Midbrain (tissue), 1 donor: Measurements from ENCODE around the gene GABBR2.

Experiments
- DNase-seq: peaks from one replicate; lab custom pipeline; 2025; lab: John Stamatoyannopoulos, UW

Gene GABBR2

DNA sequence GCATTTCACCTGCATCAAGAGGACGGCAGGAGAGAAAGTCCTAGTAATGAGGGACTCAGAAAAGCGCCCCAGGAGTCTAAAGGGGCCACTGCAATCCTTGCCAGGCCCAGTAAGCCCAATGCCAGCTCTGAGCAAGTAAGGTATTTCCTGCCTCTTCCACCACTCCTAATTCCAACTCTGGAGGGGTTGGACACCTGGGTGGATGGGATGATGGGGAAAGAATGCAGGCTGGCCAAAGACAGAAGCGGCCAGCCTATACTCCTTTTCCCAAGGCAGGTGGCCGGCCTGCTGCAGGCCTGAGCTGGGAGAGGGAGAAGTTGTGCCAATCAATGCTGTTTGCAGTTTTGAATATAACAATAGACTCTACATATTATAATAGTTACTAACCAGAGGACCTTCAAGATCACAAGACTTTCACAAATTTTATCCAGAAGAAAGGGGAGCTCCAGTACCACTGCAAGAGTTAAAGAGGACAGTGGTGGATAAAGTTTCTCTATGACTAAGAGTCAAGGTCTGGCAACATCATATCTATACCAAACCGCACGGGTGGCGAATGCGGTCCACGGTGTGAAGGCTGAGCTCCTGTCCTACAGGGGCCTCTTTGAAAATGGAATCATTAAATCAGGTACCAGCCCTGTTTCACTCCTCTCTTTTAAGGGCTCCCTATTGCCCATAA, 338.3 kb downstream of the GABBR2 start:
- no peak for DNase-seq

DNA sequence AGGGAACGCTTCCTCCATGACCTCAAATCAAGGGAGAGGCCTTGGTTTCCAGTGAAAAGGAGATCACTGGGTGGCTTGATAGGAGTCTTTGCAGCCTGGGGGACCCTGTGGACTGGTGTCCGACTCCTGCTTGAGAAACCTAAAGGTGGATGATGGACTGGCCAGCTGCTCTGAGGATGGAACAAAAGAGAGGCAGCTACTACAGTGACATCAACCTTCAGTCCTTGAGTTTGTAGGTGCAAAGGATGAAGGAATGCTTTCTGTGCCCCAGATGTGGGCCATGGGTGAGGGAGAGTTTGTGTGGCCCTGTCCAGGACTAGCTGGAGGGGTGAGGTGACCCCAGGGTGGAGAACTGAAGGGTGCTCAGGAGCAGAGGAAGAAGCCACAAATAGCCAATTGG, 338.8 kb downstream of the GABBR2 start:
- DNase-seq = no peak

DNA sequence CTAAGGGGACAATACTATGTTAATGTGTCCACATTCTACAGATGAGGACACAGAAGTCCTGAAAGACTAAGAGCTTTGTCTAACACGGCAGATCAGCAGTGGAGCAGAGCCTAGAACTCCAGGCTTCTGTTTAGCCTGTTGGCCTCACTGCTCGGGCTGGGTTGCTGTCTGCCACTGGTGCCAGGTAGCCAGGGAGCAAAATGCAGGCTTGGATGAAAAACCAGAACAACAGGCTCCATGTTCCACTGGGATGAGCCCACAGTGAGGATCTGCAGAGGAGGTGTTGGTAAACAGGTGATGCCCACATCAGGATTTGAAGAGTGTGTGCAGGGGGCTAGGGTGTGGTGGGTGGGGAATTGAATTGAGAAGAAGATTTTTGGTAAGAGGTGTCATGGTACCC, 339.3 kb downstream of the GABBR2 start:
- DNase-seq = no peak

DNA sequence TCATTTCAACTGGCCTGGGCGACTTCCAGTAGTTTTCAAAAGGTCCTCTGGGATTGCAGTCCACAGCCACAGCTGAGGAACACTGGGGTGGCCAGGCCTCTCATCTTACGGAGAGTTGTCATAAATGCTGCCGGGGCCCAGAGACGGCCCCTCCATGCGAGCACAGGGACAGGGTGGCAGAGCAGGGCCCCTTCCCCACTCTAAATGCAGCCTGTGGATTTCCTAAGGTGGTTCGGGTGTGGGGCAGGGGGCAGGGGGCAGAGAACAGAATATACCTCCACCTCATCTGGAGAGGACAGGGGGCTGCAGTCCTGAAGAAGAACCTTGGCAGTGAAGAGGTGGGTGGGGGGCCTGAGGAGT, 339.7 kb downstream of the GABBR2 start:
- no peak for DNase-seq

DNA sequence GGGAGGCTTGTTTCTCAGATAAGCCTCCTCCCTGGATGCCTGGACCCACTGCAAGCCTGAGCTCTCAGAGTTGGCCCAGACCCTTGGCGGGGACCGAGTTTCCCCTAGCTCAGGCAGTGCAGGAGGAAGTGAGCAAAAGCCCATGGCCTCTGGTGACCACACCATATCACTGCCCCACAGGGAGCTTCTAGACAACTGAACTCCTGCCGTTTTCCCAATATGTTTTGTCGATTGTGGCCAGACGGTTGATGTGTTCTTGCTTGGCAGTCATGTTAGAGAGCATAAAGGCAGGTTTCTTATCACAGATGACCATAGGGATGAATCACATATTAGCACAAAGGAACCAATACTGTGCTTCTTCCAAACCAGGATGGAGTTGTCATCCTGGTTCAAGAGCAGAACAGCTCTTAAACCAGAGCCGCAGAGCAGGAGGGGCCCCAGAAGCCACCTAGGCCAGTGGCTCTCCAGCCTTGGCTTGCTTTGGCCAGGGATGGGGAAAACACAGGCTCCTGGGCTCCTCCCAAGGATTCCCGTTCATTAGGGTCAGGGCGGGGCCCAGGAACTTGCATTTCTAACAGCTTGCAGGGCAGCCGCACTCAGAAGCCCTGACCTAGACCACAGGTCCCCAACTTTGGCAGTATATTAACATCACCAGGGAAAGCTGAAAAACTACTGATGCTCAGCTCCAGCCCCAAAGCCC, 340.2 kb downstream of the GABBR2 start:
- DNase-seq = no peak

DNA sequence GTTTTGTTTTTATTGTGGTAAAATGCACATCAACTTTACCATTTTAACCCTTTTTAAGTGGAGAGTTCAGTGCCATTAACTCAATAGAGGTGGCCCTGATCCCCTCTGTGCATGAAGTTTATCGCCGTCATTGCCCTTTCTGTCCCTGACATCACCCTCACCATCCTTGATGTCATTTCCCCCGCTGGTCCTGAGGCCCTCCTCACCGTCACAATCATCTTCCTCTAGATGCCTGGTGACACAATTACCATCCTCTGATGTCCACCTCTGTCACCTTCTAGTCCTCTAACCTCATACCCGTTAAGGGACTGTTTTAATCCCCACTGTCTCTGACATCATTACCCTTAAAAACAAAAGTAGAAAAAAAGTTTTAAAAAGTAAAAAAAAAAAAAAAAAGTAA, 340.8 kb downstream of the GABBR2 start:
- no peak for DNase-seq

DNA sequence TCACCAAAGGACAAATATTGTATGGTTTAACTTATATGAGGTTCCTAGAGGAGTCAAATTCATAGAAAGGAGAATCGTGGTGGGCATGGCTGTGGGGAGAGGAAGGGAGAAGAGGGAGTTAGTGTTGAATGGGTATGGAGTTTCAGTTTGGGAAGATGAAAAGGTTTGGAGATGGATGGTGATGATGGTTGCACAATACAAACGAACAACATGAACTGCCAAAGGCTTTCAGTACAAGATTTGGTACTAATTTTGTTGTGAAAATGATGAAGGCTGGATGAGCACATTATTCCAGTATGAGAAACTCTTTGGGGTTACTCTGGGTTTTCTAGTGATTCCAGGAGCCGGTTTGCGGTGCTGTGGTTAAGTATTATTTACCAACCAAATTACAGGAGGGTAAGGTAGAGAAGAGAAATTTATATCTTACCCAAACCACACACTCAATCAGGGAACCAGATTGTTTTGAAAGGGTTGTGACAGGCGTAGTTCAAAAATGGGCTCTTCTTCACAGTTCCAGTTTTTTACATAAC, 341.3 kb downstream of the GABBR2 start:
- no peak for DNase-seq

DNA sequence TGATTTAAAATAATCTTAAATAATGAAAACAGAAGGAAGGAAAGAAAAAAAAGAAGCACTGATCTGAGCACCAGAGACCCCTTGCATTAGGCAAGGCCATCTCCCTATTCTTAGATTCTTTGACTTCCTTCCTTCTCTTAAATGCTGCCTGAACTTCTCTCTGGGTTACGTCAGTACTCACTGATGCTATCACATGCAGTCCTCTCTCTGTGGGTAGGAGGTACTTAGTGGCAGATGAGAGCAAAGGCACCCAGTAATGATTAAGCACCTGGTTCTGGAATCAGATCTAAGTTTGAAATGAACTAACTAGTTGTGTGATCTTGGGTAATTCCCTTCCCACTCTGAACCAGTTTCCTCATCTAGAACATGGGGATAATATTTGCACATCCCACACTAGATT, 343.0 kb downstream of the GABBR2 start:
- no peak for DNase-seq

DNA sequence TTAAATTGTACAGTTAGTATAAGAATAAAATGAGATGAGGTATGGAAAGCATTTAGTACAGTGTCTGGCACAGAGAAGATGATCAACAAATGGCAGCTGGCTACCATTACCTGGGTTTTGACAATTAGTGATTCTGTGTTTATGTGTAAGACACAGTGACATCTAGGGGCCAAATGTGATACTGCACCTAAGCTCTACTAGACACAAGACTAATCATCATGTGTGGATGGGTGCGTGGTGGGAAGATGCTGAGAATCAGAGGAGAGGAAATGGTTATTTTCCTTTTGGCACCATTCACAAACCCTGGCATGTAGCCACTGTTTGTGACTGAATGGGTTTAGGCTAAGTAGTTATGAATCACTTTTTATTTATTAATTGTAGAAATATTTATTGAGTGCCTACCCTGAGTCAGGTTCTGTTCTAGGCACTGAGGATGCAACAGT, 343.5 kb downstream of the GABBR2 start:
- no peak for DNase-seq

DNA sequence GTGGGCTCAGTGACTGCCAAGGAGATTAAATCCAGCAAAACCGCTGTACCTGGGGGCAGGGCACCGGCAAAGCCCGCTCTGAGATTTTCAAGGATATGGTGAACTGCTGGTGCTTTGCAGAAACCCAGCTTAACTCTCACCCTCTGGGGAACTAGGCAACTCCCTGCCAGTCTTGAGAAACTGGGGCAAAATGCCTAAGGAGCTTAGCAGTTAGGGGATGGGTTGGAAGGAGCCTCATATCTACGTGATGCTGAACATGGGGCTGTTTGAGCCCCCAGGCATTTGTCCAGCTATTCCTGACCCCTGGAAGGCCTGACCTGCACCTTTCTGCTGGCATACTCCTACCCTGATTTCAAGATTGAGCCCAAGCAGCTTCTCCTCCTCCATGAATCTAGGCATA, 344.6 kb downstream of the GABBR2 start:
- DNase-seq = no peak

DNA sequence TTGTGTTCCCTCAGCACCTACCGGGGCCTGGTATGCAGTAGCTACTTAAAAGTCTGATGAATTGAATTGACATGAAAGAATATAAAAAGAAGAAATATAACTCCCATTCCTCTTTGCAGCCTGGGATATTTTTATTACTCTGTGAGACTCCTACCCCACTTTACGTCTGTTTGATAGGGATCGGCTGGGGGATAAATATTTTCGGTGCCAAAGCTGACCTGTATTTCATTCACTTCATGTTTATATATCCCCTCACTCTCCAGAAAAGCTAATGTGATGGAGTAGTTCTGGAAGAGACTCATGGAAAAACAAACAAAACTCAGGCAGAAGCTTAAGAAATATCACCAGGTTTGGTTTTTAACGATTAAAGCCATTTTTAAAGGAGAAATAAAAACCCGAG, 345.1 kb downstream of the GABBR2 start:
- no peak for DNase-seq

DNA sequence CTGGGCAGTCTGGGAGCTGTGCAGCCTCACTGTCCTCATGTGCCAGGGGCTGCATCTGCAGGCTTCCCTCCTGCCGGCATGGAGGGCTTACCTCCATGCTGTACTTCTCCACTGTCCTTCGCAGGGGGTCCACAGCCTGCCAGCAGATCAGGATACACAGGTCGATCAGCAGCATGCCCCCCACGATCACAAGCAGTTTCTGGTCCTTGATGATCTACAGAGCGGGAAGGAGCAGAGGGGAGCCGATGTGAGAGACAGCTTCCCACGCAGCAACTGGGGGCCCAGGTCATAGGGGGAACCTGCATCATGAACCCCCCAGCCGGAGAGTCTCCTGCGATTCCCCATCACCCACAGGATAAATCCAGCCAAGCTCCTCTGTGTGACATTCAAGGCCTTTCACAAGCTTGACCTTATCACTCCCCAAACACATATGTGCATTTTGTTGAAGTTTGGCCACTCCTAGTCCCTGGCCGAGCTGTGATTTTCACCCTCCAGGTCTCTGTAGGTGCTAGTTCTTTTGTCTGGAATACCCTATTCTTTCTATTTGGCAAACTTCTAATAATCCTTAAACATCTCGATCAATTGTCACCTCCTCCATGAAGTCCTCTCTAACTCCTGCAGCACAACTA, 346.0 kb downstream of the GABBR2 start:
- no peak for DNase-seq

DNA sequence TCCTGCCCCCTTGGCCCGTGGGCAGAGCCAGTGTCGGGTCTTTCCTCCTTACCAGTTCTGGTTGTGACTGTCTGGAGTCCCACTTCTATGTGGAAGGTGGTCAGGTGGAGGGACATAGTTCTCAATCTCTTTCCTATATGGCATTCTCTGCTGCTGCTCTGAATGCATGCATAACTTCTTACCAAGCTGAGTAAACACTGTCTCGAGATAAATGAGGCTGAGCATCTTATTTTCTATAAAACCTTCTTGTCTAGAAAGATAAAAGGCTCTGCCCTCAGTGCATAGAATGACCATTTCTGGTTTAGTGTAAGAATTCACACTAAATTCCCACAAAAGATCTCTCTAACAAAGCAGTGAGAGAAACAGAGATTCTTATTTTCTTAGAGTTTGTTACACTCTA, 347.1 kb downstream of the GABBR2 start:
- DNase-seq = no peak

DNA sequence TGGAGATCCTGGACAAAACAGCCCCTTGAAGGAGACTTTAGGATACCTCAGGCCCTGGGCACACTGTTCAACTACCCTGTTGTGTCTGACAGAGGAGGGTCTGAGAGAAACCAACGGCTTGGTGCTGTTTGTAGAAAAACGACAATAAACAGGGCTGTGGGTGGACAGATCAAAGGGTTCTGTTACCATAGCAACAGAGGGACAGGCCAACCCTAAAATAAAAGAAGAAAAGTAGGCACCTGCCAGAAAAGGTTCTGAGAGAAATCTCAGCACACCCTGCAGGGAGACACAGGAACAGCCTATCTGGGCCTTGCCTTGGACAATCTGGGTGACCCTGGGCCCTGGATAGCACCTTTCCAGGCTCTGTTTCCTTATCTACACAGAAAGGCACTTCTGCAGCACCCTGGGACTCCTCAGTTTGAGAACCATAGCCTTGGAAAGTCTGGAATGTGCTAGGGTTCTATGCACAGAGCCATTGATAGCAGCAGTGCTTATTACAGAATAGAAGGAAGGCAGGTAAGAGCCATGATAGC, 348.5 kb downstream of the GABBR2 start:
- no peak for DNase-seq

DNA sequence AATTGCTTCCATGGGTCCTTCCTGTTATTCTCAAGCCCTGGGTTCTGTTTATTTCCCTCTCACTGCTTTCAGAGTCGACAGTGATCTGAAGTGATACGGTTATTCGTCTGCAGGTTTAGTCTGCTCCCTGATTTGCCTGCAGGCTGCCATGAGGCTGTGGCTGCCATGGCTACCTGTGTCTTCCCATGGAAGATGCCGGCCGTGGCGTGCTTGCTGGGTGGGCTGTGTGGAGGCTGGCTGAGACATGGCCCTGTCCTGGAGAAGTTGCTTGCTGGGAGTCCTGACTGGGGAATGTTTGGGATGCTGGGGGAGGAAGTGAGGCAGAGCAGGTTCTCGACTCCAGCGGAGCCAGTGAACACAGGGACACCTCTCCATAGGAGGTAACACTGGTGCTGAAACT, 349.2 kb downstream of the GABBR2 start:
- no peak for DNase-seq

DNA sequence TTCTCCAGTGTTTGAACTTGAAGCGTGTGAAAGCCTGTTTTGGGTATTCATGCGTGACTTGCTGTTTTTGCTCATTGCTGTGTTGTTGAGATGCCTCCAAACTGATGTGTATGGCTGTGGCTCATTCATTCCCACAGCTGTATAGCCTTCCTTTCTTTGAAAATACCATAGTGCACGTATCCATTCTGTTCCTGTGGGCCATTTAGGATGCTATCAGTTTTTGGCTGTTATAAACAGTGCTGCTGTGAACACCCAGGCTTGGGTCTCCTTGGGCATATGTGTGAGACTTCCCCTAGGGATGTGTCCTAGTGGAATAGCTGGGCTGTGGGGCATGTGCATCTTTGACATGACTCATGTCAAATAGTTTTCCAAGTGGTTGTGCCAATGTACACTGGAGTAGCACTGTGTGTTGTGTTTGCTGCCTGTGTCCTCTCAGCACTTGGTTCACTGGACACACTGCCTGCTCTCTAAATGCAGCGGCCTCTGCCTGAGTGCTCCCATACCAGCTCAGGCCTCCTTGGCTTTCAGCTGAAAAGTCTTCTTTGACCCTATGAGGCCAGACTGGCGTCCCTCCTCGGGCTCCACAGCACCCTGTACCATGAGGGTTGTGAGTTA, 350.7 kb downstream of the GABBR2 start:
- no peak for DNase-seq

DNA sequence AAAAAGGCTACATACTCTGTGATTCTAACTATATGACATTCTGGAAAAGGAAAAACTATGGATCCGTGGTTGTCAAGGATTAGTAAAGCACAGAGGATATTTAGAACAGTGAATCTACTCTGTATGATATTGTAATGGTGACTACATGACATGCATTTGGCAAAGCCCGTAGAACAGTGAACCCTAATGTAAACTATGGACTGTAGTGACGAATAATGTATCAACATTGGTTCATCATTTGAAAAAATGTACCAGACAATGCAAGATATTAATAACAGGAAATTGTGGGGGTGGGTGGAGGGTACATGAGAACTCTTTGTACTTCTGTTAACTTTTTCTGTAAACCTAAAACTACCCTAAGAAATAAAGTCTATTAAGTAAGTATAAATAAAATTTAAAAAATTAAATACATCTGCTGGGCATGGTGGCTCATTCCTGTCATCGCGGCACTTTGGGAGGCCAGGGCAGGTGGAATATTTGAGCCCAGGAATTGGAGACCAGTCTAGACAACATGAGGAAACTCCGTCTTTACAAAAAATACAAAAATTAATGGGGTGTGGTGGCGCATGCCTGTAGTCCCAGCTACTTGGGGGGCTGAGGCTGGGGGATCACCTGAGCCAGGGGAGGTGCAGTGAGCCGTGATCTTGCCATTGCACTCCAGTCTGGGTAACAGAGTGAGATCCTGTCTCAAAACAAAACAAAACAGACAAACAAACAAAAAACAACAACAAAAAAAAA, 351.6 kb downstream of the GABBR2 start:
- no peak for DNase-seq

DNA sequence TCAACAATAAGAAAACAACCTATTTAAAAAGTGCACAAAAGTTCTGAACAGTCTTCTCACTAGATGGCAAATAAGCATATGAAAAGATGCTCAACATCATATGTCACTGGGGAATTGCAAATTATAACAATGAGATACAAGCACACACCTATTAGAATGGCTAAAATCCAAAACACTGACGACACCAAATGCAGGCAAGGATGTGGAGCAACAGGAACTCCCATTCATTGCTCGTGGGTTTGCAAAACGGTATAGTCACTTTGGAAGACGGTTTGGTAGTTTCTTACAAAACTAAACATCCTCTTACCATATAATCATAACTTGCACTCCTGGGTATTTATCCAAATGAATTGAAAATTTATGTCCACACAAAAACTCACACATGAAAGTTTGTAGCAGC, 352.4 kb downstream of the GABBR2 start:
- DNase-seq = no peak

DNA sequence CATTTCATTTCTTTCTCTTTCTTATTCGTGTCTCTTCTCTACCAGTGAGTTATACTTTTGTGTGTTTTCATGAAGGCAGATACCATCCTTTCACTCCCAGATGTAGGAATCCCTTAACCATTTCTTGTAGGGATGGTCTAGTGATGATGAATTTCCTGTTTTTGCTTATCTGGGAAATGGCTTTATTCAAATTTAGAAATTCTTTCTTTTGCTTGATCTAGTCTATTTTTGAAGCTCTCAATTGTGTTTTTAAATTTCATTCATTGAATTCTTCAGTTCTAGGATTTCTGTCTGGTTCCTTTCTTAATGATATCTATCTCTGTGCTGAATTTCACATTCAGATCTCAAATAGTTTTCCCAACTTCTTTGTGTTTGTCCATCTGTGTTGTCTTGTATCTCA, 357.4 kb downstream of the GABBR2 start:
- no peak for DNase-seq

DNA sequence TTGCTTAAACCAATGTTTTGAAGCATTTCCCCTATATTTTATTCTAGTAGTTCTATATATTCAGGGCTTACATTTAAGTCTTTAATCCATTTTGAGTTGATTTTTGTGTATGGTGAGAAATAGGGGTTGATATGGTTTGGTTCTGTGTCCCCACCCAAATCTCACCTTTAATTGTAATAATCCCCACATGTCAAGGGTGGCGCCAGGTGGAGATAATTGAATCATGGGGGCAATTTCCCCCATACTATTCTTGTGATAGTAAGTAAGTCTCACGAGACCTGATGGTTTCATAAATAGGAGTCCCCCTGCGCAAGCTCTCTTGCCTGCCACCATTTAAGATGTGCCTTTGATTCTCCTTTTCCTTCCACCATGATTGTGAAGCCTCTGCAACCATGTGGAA, 361.1 kb downstream of the GABBR2 start:
- DNase-seq = no peak

DNA sequence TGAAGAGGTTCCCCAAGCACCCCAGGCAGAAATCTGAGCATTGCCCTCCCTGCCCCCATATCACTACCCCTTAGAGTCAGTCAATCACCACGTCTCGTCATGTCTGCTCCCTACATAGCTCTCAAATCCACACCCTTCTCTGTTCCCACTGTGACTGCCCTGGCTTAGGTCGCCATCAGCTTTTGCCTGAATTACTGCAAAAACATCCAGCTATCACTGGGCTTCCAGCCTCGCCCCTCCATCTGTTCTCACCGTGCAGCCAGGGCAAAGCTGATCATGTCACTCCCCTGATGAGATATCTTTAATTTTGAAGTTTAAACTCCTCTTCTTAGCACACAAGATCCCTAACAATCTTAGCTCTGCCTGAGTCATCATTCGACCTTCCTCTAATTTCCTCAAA, 363.7 kb downstream of the GABBR2 start:
- no peak for DNase-seq

DNA sequence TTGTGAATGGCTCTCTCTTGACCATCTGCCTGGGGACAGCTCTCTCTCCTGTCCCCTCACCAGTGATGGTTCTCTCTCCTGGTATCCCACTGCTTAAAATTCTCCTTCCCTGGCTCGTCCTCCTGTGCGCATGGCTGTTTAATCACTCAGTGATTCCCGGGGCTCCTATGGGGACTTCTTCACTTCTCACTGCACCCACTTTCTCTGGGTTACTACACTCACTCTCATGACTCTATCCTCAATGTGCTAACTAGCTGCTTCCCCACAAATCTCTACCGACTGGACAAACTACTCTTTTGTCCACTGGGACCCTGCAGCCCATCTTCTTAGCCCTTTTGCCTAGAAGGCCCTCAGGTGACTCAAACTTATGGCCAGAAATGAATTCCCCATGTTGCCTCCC, 364.2 kb downstream of the GABBR2 start:
- no peak for DNase-seq
